ENCODE results near the gene RHOJ. TPM values are rescaled to one million over a fixed set of nuclear protein-coding genes. Genes with fewer than 3 reads are reported as not detected.

Gene RHOJ
- total and polyA plus RNA-seq, 4 donors: 1.0 to 1.7 (median 1.2) TPM

GRCh38 chr14:63262446-63262845 lies 58.2 kb downstream of the RHOJ start:
- Histone ChIP-seq H3K9me3 (ENCODE audit: control insufficient read depth in 4 of 4, low read length in 3 of 4) (peaks cover 0 to 3% (median under 1%) of the 10 kb centered on the region in 4 donors), H3K27me3 (ENCODE audit: control insufficient read depth in 4 of 4, insufficient read depth in 4 of 4, low read length in 3 of 4) (peaks cover 0 to 12% (median 0%) of the 10 kb centered on the region in 4 donors), H3K9ac (ENCODE audit: low read depth in 1 of 2, low read length in 2 of 2) (no peak overlapping the region), H3K4me3 (ENCODE audit: low read depth in 1 of 3, low read length in 3 of 3) (no peak overlapping the region), H3K4me1 (ENCODE audit: control insufficient read depth in 4 of 4, insufficient read depth in 4 of 4, low read length in 3 of 4) (no peaks in the 10 kb centered on the region), H3K27ac (ENCODE audit: low read depth in 1 of 2, low read length in 2 of 2) (no peak overlapping the region), H3K36me3 (ENCODE audit: control insufficient read depth in 4 of 4, insufficient read depth in 3 of 4, low read depth in 1 of 4, low read length in 3 of 4) (no peaks in the 10 kb centered on the region)
- TF ChIP-seq TAF1 (conservative IDR thresholded peaks at IDR 0.05) (no peak), JUND (IDR thresholded peaks at IDR 0.05) (no peak), HNF4A (conservative IDR thresholded peaks at IDR 0.05) (no peak), EGR1 (IDR thresholded peaks at IDR 0.05; ENCODE audit: low read depth in 2 of 2) (no peak), RXRA (IDR thresholded peaks at IDR 0.05) (no peak), FOXA2 (IDR thresholded peaks at IDR 0.05) (no peak), RAD21 (IDR thresholded peaks at IDR 0.05) (no peak)
- no peak for DNase-seq (ENCODE audit: low spot score)
- 85% methylated on average over 2 of the region's 2 CpGs for WGBS

- no peak for TF ChIP-seq REST (IDR thresholded peaks at IDR 0.05)
- TF ChIP-seq MAX (IDR thresholded peaks at IDR 0.05): no peak
- TF ChIP-seq GABPA (IDR thresholded peaks at IDR 0.05 in 1 of 2, conservative IDR thresholded peaks at IDR 0.05 in 1 of 2): no peak
- TF ChIP-seq FOXA2 (IDR thresholded peaks at IDR 0.05): no peak
- TF ChIP-seq ZBTB33 (IDR thresholded peaks at IDR 0.05): no peak
- no peak overlapping the region for H3K4me3 ChIP-seq (ENCODE audit: low read depth in 1 of 3, low read length in 3 of 3)
- 76% methylated on average over 1 of the region's 1 CpG for whole genome bisulfite sequencing
- no peaks in the 10 kb centered on the region for H3K36me3 ChIP-seq (ENCODE audit: control insufficient read depth in 4 of 4, insufficient read depth in 3 of 4, low read depth in 1 of 4, low read length in 3 of 4)
- H3K9me3 ChIP-seq (ENCODE audit: control insufficient read depth in 4 of 4, low read length in 3 of 4): peaks cover 0 to 3% (median under 1%) of the 10 kb centered on the region in 4 donors
- peaks cover 0 to 6% (median 0%) of the 10 kb centered on the region in 4 donors for H3K27me3 ChIP-seq (ENCODE audit: control insufficient read depth in 4 of 4, insufficient read depth in 4 of 4, low read length in 3 of 4)
- no peak overlapping the region for H3K27ac ChIP-seq (ENCODE audit: low read depth in 1 of 2, low read length in 2 of 2)
- no peak for DNase-seq (ENCODE audit: low spot score)
- no peak overlapping the region for H3K9ac ChIP-seq (ENCODE audit: low read depth in 1 of 2, low read length in 2 of 2)
- no peaks in the 10 kb centered on the region for H3K4me1 ChIP-seq (ENCODE audit: control insufficient read depth in 4 of 4, insufficient read depth in 4 of 4, low read length in 3 of 4)
These were observed 61.9 kb downstream of the RHOJ start for GRCh38 chr14:63266106-63266505.

- no peak for TF ChIP-seq CTCF (IDR thresholded peaks at IDR 0.05; ENCODE audit: low read depth, low read length, missing input control)
- DNase-seq (ENCODE audit: low spot score): no peak
These were observed 62.9 kb downstream of the RHOJ start for GRCh38 chr14:63267171-63267570.

More at GRCh38 chr14:63267171-63267570, 62.9 kb downstream of the RHOJ start:
- Histone ChIP-seq H3K9me3 (ENCODE audit: control insufficient read depth in 4 of 4, low read length in 3 of 4) (peaks cover 0 to 3% (median under 1%) of the 10 kb centered on the region in 4 donors), H3K27me3 (ENCODE audit: control insufficient read depth in 4 of 4, insufficient read depth in 4 of 4, low read length in 3 of 4) (peaks cover 0 to 6% (median 0%) of the 10 kb centered on the region in 4 donors), H3K4me1 (ENCODE audit: control insufficient read depth in 4 of 4, insufficient read depth in 4 of 4, low read length in 3 of 4) (no peaks in the 10 kb centered on the region), H3K36me3 (ENCODE audit: control insufficient read depth in 4 of 4, insufficient read depth in 3 of 4, low read depth in 1 of 4, low read length in 3 of 4) (no peaks in the 10 kb centered on the region), H3K4me3 (ENCODE audit: low read depth in 1 of 3, low read length in 3 of 3) (no peak overlapping the region), H3K27ac (ENCODE audit: low read depth in 1 of 2, low read length in 2 of 2) (no peak overlapping the region), H3K9ac (ENCODE audit: low read depth in 1 of 2, low read length in 2 of 2) (no peak overlapping the region)
- WGBS: 66% methylated on average over 3 of the region's 3 CpGs

Measured in liver (tissue), 9 donors.